Measurements from ENCODE around the gene KCNAB3. TPM values are rescaled to one million over a fixed set of nuclear protein-coding genes. Genes with fewer than 3 reads are reported as not detected.

The KCNAB3 gene
- 0.29 and 0.62 TPM in 2 replicates for total RNA-seq

- DNase-seq (ENCODE audit: low read depth) = no peak
- Histone ChIP-seq H3K27me3 (ENCODE audit: control insufficient read depth, insufficient read depth, low read length) (no peaks in the 10 kb centered on the region), H3K4me3 (ENCODE audit: low read depth, low read length) (peak within 1 kb of the TSS; percentile 40), H3K36me3 (ENCODE audit: control insufficient read depth, insufficient read depth, low read length) (no peaks in the 10 kb centered on the region)
- no peak for TF ChIP-seq CTCF (IDR thresholded peaks at IDR 0.05; ENCODE audit: insufficient read depth, low read length, poor library complexity, severe bottlenecking)
These were observed at the start of gene KCNAB3 for GRCh38 chr17:7929158-7930023. KCNAB3 (minus strand) TSS chr17:7929856; CDS start chr17:7929435, 421 bp downstream.

GRCh38 chr17:7977805-7978204, 48.1 kb upstream of the KCNAB3 start:
- DNase-seq (ENCODE audit: low read depth) = no peak
- no peaks in the 10 kb centered on the region for H3K27me3 ChIP-seq (ENCODE audit: control insufficient read depth, insufficient read depth, low read length)
- no peak overlapping the region for H3K4me3 ChIP-seq (ENCODE audit: low read depth, low read length)
- TF ChIP-seq CTCF (IDR thresholded peaks at IDR 0.05; ENCODE audit: insufficient read depth, low read length, poor library complexity, severe bottlenecking) = no peak
- no peaks in the 10 kb centered on the region for H3K36me3 ChIP-seq (ENCODE audit: control insufficient read depth, insufficient read depth, low read length)

DNA sequence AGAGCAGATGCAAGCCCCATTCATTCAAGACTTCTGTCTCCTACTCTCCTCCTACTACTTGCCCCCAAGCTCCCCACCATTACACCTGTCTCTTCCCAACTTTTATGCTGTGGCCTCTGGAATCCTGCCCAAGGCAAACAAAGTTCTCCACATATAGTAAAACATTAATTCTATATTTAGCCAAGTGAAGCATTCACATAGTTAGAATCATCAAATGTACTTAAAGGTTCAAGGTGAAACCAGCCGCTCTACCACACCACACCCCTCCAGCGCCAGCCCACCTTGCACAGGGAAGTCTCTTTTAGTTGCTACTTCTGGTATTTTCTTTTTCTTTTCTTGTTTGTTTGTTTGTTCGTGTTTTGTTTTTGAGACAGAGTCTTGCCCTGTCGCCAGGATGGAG, 47.4 kb upstream of the KCNAB3 start:
- no peak for TF ChIP-seq CTCF (IDR thresholded peaks at IDR 0.05; ENCODE audit: insufficient read depth, low read length, poor library complexity, severe bottlenecking)
- H3K36me3 ChIP-seq (ENCODE audit: control insufficient read depth, insufficient read depth, low read length) = no peaks in the 10 kb centered on the region
- DNase-seq (ENCODE audit: low read depth) = no peak
- H3K4me3 ChIP-seq (ENCODE audit: low read depth, low read length) = no peak overlapping the region
- H3K27me3 ChIP-seq (ENCODE audit: control insufficient read depth, insufficient read depth, low read length) = no peaks in the 10 kb centered on the region

DNA sequence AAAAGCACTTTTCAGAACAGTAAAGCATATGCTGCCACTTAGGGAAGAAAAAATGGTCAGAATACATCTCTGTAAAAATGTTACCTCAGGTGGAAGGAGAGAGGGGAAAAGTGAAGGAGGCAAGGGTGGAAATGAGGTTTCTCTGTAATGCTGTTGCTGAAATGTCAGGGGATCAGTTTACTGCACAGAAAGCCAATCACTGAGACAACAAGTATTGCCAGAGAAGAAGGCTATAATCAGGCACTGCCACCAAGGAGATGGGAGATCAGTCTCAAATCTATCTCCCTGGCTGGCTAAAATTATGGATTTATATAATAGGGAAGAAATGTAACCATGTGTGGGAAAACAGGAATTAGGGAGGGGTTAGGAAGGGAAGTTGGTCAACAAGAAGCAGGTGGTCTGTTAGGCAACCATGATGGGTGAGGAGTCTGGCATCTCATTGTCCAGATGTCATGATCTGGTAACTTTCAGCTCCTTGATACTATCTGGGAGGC, 45.0 kb upstream of the KCNAB3 start:
- H3K27me3 ChIP-seq (ENCODE audit: control insufficient read depth, insufficient read depth, low read length) = no peaks in the 10 kb centered on the region
- no peak for TF ChIP-seq CTCF (IDR thresholded peaks at IDR 0.05; ENCODE audit: insufficient read depth, low read length, poor library complexity, severe bottlenecking)
- no peaks in the 10 kb centered on the region for H3K36me3 ChIP-seq (ENCODE audit: control insufficient read depth, insufficient read depth, low read length)
- no peak overlapping the region for H3K4me3 ChIP-seq (ENCODE audit: low read depth, low read length)
- no peak for DNase-seq (ENCODE audit: low read depth)

GRCh38 chr17:7972131-7972785, 42.6 kb upstream of the KCNAB3 start:
- Histone ChIP-seq H3K36me3 (ENCODE audit: control insufficient read depth, insufficient read depth, low read length) (no peaks in the 10 kb centered on the region), H3K4me3 (ENCODE audit: low read depth, low read length) (no peak overlapping the region), H3K27me3 (ENCODE audit: control insufficient read depth, insufficient read depth, low read length) (no peaks in the 10 kb centered on the region)
- DNase-seq (ENCODE audit: low read depth) = no peak
- TF ChIP-seq CTCF (IDR thresholded peaks at IDR 0.05; ENCODE audit: insufficient read depth, low read length, poor library complexity, severe bottlenecking) = no peak

Measured in kidney epithelial cell (primary cell).